Lower leg skin (tissue), 4 donors: ENCODE data around the gene RPTOR. TPM values are rescaled to one million over a fixed set of nuclear protein-coding genes. Genes with fewer than 3 reads are reported as not detected.

Experiments used
- DNase-seq, 2 donors: peaks; one replicate each; pipeline ENCODE4 v3.0.0-alpha.2; 2019; ENCODE audit warnings: low spot score in 2 of 2
- H3K4me3 ChIP-seq: fragments of 200-600 bp; sonication (generic); 2 replicates; pipeline ENCODE4 v1.5.1; 2017; ENCODE audit warnings: mild to moderate bottlenecking, low read depth; ENCODE audit not compliant: poor library complexity, severe bottlenecking
- POLR2A ChIP-seq, 2 donors: fragments of 450-650 bp; IDR thresholded peaks; one replicate each; pipeline ENCODE4 v1.6.1; 2016 to 2017; ENCODE audit warnings: antibody characterized with exemption in 2 of 2, mild to moderate bottlenecking in 1 of 2, moderate library complexity in 1 of 2
- WGBS, 2 donors: methylation state at CpG; one replicate each; pipeline ENCODE4 v1.1.5; 2018; 5-methylcytosine and 5-hydroxymethylcytosine counted together
- intact Hi-C: fragments of 100-400 bp; cut with DNase I; formaldehyde crosslinking; loops from one replicate; pipeline ENCODE4 v1.15.0; 2023; ENCODE audit warnings: low total_unique reads
- total RNA-seq, 4 donors: library from RNA; depleted of rRNA; stranded (reverse); fragments of >200 nt; gene quantifications; one replicate each; pipeline ENCODE4 v1.1.0, GENCODE V29; 2016
- TF ChIP-seq, protein P1 (sequence below), 3 donors: fragments of 450-650 bp; IDR thresholded peaks; one replicate each; pipeline ENCODE4 v1.5.1; 2016; ENCODE audit warnings: antibody characterized with exemption in 3 of 3, mild to moderate bottlenecking in 3 of 3, moderate library complexity in 2 of 3

RPTOR gene
- total RNA-seq, 4 donors from 2014 or later = 30.7 to 68.2 (median 39.8) TPM

DNA sequence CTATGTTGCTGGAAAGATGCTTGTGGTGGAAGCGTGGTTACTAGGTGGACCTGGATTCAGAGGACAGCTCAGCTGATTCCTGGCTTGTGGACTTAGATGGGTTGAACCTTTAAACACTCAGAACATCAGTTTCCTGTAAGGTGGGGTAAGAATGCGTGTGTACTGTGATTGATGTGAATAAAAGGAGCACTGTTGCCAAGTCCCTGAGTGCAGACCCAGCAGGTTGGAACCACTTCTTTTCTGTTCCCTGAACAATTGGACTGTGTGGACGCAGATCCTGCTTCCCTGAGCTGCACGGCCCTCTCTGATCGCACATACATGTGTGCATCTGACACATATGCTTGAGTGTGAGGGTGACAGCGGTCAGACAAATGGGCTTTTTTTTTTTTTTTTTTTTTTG lies 37.5 kb downstream of the RPTOR start:
- no peak overlapping the region for H3K4me3 ChIP-seq
- no peak for TF ChIP-seq POLR2A (IDR thresholded peaks at IDR 0.05)
- TF ChIP-seq, protein P1, sequence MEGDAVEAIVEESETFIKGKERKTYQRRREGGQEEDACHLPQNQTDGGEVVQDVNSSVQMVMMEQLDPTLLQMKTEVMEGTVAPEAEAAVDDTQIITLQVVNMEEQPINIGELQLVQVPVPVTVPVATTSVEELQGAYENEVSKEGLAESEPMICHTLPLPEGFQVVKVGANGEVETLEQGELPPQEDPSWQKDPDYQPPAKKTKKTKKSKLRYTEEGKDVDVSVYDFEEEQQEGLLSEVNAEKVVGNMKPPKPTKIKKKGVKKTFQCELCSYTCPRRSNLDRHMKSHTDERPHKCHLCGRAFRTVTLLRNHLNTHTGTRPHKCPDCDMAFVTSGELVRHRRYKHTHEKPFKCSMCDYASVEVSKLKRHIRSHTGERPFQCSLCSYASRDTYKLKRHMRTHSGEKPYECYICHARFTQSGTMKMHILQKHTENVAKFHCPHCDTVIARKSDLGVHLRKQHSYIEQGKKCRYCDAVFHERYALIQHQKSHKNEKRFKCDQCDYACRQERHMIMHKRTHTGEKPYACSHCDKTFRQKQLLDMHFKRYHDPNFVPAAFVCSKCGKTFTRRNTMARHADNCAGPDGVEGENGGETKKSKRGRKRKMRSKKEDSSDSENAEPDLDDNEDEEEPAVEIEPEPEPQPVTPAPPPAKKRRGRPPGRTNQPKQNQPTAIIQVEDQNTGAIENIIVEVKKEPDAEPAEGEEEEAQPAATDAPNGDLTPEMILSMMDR (IDR thresholded peaks at IDR 0.05) = no peak
- peak in 1 of 2 donors; percentile 4 for DNase-seq
- 89 to 93% methylated on average over 6 of the region's 6 CpGs for WGBS, 2 donors
- intact Hi-C loops = no loop called here

DNA sequence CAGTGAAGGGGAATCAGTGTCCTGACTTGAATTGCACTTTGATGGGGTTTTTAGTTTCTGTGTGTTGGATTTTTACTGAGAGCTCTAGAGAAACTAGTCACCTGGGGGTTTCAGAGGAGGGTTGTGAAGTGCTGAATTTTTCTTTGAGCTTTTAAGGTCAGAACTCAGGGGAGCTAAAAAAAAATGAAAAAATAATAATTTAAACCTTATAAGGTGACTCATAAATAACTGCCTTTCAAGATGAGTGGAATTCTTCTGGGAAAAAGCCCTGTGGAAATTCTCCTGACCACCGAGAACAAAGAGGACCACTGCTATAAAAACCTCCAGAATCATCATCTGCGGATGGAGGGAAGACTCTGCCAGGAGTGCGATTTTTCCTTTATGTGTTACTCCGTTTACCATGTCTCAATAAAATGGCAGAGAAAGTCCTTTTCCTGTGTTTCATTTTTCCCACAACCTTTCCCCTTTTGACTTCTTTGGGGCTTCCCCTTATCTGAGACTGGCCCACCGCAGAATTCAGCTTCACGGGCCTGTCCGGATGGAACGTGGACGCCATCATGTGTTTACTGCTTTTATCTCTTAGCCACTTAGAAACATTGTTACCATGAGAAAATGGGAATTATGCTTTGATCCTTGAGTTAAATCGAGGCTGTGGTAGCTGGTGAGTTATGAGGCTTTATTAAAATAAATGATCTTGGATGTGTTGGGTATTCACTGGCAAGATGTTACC lies 39.7 kb downstream of the RPTOR start:
- TF ChIP-seq, protein P1 (IDR thresholded peaks at IDR 0.05) = no peak
- no peak for TF ChIP-seq POLR2A (IDR thresholded peaks at IDR 0.05)
- intact Hi-C loops = no loop called here
- DNase-seq = peak in 1 of 2 donors; percentile 57
- no peak overlapping the region for H3K4me3 ChIP-seq
- WGBS, 2 donors = 86 to 87% methylated on average over 10 of the region's 10 CpGs

DNA sequence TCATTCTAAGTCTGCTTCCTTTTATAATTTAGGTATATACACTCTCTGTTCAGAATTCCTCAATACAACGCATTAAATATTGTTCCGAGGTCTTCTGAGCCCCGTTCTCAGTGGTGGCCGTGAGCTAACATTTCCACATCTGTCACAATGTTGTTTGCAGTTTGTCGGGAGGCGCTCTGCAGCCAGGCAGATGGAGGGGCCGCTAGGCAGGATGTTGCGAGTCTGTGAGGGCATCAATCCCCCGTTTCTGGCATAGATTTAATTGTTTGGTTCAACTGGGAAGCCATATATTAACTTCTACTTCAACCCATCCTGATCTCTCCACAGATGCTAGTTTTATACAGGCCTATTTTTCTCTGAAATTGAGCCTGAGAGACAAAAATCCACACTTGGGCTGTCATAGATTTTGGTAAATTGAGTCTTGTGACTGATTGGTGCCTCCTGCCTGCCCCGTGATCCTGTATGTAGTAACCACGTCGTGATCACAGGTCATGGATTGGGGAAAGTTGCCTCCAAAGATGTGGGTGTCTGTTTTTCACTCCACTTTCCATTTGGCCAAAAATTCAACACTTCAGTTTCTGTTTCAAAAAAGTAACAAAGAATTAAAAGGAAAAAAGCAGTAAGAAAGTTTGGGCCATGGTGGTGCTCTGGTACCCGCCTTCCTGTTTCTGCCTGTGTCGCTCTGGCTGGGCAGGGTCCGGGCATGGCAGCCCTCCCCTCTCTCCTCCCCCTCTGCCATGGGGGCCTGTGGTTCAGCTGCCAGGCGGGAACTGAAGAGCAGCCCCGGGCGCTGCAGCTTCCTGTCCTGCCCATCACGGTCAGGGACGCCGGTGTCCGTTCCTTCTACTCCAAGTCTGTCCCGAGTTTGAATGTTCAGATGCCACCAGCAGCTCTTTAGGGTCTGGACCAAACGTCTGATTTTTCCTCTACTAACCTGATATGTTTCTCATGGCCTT lies 41.5 kb downstream of the RPTOR start:
- intact Hi-C loops = no loop called here

DNA sequence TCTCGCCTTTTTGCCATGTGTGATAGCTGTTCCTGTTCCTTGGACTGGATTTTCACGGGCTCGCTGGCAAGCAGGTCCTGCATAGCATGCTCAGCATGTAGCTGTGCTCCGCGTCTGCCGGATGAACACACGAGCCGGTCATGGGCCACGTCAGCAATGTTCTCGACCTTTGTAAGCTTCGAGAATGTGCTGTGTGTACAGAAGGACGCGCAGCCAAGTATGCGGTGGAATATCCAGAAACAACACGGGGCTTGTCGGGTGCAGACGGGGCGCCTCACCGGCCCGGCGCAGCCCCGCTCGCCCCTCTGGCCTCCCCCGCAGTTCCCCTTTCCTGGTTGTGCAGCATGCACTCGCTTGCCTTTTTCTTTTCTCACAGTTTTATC lies 42.2 kb downstream of the RPTOR start:
- no peak overlapping the region for H3K4me3 ChIP-seq
- TF ChIP-seq POLR2A (IDR thresholded peaks at IDR 0.05) = no peak
- TF ChIP-seq, protein P1 (IDR thresholded peaks at IDR 0.05) = no peak
- 92 to 96% methylated on average over 25 of the region's 25 CpGs for WGBS, 2 donors
- peak in 1 of 2 donors; percentile 62 for DNase-seq
- intact Hi-C loops = no loop called here

More for the DNA sequence above, 41.5 kb downstream of the RPTOR start:
- TF ChIP-seq, protein P1 (IDR thresholded peaks at IDR 0.05) = no peak
- TF ChIP-seq POLR2A (IDR thresholded peaks at IDR 0.05) = no peak
- no peak overlapping the region for H3K4me3 ChIP-seq
- peak in 1 of 2 donors; percentile 56 for DNase-seq
- WGBS, 2 donors = 74 to 79% methylated on average over 24 of the region's 24 CpGs

DNA sequence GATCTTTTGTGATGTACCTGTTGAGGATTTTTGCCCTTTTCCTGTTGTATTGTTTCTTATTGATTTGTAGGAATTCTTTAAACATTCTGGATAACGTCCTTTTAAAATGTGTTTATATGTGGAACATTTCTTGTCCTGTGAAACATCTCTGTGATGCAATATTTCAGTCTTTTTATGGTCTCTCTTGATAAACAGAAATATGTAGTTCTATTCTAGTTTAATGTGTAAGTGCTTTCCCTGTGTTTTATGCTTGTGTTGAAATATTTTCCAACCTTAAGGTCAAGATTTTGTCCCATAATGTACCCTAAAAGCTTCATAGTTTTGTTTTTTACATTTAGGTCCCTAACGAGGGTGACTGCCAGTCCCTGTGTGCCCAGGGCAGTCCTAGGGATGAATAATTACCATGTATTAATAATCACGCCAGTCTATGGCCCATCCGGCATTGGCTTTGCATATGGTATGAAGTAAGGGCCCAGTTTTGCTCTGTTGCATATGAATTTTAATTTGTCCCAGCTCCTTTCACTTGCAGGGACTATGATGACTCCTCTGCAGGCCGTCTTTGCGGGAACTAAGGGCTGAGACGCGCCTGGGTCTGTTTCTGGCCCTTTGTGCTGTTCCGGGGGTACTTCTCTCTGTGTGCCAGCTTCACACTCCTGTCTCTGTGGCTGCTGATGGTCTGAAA lies 44.2 kb downstream of the RPTOR start:
- TF ChIP-seq, protein P1 (IDR thresholded peaks at IDR 0.05) = no peak
- no peak for TF ChIP-seq POLR2A (IDR thresholded peaks at IDR 0.05)
- DNase-seq = peak in 1 of 2 donors; percentile 25
- intact Hi-C loops = no loop called here
- WGBS, 2 donors = 83 to 88% methylated on average over 9 of the region's 9 CpGs
- H3K4me3 ChIP-seq = no peak overlapping the region
